Measurements from ENCODE around the gene GOLGA6L10. TPM values are rescaled to one million over a fixed set of nuclear protein-coding genes. Genes with fewer than 3 reads are reported as not detected.

The GOLGA6L10 gene
- total and polyA plus RNA-seq, 9 of the 15 experiments (the other 6 are each of a cell fraction or from before 2014, with no cell fraction given) = 0.32 to 7.1 (median 2.0) TPM

- TF ChIP-seq, protein P1, sequence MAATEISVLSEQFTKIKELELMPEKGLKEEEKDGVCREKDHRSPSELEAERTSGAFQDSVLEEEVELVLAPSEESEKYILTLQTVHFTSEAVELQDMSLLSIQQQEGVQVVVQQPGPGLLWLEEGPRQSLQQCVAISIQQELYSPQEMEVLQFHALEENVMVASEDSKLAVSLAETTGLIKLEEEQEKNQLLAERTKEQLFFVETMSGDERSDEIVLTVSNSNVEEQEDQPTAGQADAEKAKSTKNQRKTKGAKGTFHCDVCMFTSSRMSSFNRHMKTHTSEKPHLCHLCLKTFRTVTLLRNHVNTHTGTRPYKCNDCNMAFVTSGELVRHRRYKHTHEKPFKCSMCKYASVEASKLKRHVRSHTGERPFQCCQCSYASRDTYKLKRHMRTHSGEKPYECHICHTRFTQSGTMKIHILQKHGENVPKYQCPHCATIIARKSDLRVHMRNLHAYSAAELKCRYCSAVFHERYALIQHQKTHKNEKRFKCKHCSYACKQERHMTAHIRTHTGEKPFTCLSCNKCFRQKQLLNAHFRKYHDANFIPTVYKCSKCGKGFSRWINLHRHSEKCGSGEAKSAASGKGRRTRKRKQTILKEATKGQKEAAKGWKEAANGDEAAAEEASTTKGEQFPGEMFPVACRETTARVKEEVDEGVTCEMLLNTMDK (IDR thresholded peaks at IDR 0.05; ENCODE audit: borderline replicate concordance, insufficient read depth, low read depth, low read length, poor library complexity, severe bottlenecking) = no peak
- no peak for TF ChIP-seq POLR2AphosphoS5 (IDR thresholded peaks at IDR 0.05; ENCODE audit: control insufficient read depth, insufficient read depth, low read depth, low read length)
- TF ChIP-seq ZZZ3 (IDR thresholded peaks at IDR 0.05) = no peak
- no peak for TF ChIP-seq NFE2L1 (tag; IDR thresholded peaks at IDR 0.05; ENCODE audit: borderline replicate concordance, low read depth)
- TF ChIP-seq, protein P2, sequence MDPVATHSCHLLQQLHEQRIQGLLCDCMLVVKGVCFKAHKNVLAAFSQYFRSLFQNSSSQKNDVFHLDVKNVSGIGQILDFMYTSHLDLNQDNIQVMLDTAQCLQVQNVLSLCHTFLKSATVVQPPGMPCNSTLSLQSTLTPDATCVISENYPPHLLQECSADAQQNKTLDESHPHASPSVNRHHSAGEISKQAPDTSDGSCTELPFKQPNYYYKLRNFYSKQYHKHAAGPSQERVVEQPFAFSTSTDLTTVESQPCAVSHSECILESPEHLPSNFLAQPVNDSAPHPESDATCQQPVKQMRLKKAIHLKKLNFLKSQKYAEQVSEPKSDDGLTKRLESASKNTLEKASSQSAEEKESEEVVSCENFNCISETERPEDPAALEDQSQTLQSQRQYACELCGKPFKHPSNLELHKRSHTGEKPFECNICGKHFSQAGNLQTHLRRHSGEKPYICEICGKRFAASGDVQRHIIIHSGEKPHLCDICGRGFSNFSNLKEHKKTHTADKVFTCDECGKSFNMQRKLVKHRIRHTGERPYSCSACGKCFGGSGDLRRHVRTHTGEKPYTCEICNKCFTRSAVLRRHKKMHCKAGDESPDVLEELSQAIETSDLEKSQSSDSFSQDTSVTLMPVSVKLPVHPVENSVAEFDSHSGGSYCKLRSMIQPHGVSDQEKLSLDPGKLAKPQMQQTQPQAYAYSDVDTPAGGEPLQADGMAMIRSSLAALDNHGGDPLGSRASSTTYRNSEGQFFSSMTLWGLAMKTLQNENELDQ (CRISPR knock-in tag; IDR thresholded peaks at IDR 0.05; ENCODE audit: borderline replicate concordance) = no peak
- no peak for TF ChIP-seq GTF2A2 (tag; IDR thresholded peaks at IDR 0.05)
- no peak for TF ChIP-seq ZNF146 (CRISPR knock-in tag; IDR thresholded peaks at IDR 0.05; ENCODE audit: unreplicated experiment)
- no peak for TF ChIP-seq DNMT1 (IDR thresholded peaks at IDR 0.05)
- TF ChIP-seq RFX7 (CRISPR knock-in tag; IDR thresholded peaks at IDR 0.05) = no peak
- TF ChIP-seq NR0B1 (IDR thresholded peaks at IDR 0.05; ENCODE audit: partially characterized antibody) = no peak
Observed at GRCh38 chr15:82303956-82304777, 45.1 kb downstream of the GOLGA6L10 start (continued).

Measured in K562 (cell line).